C4-2B (cell line): ENCODE data around the gene TNIP2.

Experiments
- H3K27ac ChIP-seq: fragments of 450-650 bp; 2 replicates; pipeline ENCODE4 v1.5.1; 2017
- CTCF ChIP-seq: fragments of 450-650 bp; conservative IDR thresholded peaks from 2 replicates; pipeline ENCODE4 v1.5.1; 2017; ENCODE audit warnings: mild to moderate bottlenecking
- ZFX ChIP-seq: fragments of 450-650 bp; IDR thresholded peaks from 2 replicates; pipeline ENCODE4 v1.6.1; 2017

TNIP2 gene

GRCh38 chr4:2795300-2795892 lies 39.3 kb upstream of the TNIP2 start:
- TF ChIP-seq CTCF, result no peak
- TF ChIP-seq ZFX, result no peak
- no peak overlapping the region for H3K27ac ChIP-seq

GRCh38 chr4:2794486-2795299 lies 38.6 kb upstream of the TNIP2 start:
- peak overlapping the region; percentile 11; the same call in 1 of the 2 replicates for H3K27ac ChIP-seq
- TF ChIP-seq CTCF (no peak), ZFX (no peak)

- TF ChIP-seq ZFX (no peak), CTCF (no peak)
- H3K27ac ChIP-seq, result peak overlapping the region; percentile 46; the same call in 1 of the 2 replicates
Observed at GRCh38 chr4:2793586-2794485, 37.7 kb upstream of the TNIP2 start.

GRCh38 chr4:2792711-2793585 lies 36.8 kb upstream of the TNIP2 start, which contains the start of gene SH3BP2:
SH3BP2 (plus strand) TSS chr4:2793085; CDS start chr4:2820618, 27,533 bp downstream.
- peak within 1 kb of the TSS; percentile 46 for H3K27ac ChIP-seq
- no peak for TF ChIP-seq CTCF
- no peak for TF ChIP-seq ZFX

- TF ChIP-seq CTCF (no peak), ZFX (no peak)
- peak overlapping the region; percentile 46; the same call in 1 of the 2 replicates for H3K27ac ChIP-seq
Observed at GRCh38 chr4:2792396-2792710, 36.2 kb upstream of the TNIP2 start.

GRCh38 chr4:2791518-2792395 lies 35.6 kb upstream of the TNIP2 start:
- no peak for TF ChIP-seq ZFX
- no peak overlapping the region; the same call in 1 of the 2 replicates for H3K27ac ChIP-seq
